ENCODE measurements around the gene CCDC78.

CCDC78 gene

GRCh38 chr16:740459-740763, 14.2 kb upstream of the CCDC78 start:
- in situ Hi-C loops (cut with MboI; ENCODE audit: low sequenced_read_pairs): no loop called here

DNA sequence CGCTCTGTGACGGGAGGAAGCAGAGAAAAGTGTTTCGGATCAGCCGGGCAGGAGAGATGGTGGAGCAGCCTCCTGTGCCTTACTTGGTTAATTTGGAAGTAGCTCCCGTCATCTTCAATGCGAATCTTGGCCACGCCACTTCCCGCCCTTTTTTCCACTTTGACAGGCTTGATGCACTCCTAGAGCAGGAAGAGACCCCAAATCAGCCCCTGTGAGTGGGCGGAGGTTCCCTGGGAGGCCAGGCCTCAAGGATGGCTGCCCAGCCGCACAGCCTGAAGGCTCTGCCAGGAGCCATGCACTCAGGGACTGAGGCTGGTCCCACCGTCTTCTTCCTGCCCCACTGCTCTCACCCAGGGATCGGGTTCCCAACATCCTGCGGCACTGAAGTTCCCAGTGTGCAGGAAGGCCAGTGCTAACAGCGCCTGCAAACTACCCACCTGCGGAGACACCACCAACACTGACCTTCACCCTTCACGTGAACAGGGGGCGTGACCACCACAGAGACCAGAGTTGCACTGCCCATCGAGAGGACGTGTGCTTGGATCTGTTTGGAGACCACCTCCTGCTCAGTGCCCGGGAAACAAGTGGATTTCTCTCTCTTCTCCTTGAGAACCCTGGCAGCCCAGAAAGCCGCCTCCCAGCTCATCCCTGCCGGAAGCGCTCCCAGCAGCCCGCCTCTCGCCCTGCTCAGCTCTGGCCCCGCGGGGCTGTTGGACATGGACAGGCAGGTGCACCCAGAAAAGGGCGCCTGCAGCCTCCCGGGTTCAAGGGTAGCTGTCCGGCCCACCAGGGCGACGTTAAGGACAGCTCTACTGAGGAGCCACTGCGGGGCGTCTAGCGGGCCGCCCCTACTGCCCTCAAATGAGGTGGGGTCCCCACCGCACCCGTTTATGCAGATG, 13.6 kb upstream of the CCDC78 start:
- in situ Hi-C loops (cut with MboI; ENCODE audit: low sequenced_read_pairs): no loop called here

- in situ Hi-C loops (cut with MboI; ENCODE audit: low sequenced_read_pairs): no loop called here
Observed at GRCh38 chr16:736936-737481, 10.8 kb upstream of the CCDC78 start.

- in situ Hi-C loops (cut with MboI; ENCODE audit: low sequenced_read_pairs): no loop called here
Observed at GRCh38 chr16:735982-736453, 9.8 kb upstream of the CCDC78 start.

- in situ Hi-C loops (cut with MboI; ENCODE audit: low sequenced_read_pairs): no loop called here
Observed at GRCh38 chr16:734981-735881, 9.0 kb upstream of the CCDC78 start.

DNA sequence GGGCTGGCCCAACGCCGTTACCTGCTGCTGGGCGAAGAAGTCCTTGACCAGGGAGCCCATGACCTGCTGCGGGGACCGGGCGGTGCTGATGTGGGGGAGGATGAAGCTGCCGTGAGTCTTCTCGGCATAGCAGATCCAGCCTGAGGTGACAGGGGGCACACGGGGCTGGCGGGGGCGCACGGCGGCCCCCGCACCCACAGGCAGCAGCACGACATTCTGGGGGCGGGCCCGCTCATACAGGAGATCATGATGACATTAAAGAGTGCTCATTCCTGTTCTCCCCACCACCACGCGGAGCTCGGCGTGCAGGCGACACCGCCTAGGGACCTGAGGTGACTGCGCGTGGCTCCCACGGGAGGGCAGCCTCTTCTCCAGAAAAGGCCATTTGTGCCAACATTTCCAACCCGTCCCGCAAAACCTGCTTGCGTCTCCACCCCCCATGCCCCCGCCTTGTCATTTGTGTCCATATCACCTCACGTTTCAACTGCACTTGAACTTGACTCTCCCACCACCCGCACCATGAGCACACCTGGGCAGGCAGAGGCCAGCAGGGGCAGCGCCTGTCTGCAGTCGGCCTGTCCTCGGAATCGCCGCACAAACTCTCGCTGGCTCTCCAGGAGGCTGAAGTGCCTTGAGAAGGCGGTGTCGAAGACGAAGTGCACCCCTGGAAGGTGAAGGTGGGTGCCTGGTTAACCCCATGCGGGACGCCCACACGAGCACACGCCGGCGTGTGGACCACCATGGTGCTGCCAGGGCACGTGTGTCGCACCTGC, 8.2 kb upstream of the CCDC78 start:
- in situ Hi-C loops (cut with MboI; ENCODE audit: low sequenced_read_pairs): no loop called here

GRCh38 chr16:733382-734207, 7.4 kb upstream of the CCDC78 start:
- in situ Hi-C loops (cut with MboI; ENCODE audit: low sequenced_read_pairs): no loop called here

- in situ Hi-C loops (cut with MboI; ENCODE audit: low sequenced_read_pairs): no loop called here
Observed at GRCh38 chr16:732936-733335, 6.7 kb upstream of the CCDC78 start.

- in situ Hi-C loops (cut with MboI; ENCODE audit: low sequenced_read_pairs): no loop called here
Observed at GRCh38 chr16:732332-732731, 6.1 kb upstream of the CCDC78 start.

DNA sequence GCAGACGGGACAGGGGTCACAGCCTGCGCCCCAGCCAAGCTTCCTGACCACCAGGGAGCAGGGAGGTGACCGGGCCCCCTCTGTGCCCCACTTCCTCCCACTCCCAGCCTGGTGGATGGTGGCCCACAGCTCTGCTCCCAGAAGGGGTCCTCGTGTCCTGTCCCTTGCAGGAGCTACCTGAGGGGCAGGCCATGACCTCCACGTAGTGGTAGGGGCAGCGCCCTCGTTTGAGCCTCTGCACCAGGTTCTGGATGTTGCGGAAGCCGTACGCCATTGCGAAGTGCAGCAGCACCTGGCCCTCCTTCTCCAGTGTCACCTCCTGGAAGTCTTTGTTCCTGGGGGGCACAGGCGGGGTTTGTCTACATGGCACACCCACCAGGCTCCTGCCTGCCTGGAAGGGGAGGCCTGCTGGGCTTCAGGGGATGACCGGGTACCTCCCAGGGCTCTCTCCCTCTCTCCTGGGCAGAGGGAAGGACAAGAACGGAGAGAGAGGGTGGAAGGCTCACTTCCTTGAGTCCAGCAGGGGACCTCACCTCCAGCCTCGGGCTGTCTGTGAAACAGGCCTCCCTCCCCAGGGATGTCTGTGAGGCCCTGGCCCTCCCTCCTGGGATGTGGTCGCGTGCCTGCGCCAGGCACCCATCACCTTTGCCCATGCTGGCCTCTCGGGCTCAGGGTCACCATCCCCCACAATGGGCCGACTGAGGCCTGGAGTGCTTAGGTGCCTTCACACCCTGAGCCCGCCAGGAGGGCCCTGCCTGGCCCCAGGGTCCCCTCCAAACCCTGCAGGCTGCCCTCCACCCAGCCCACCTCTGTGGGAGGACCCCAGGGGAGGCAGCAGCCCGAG, 4.6 kb upstream of the CCDC78 start:
- in situ Hi-C loops (cut with MboI; ENCODE audit: low sequenced_read_pairs): no loop called here

DNA sequence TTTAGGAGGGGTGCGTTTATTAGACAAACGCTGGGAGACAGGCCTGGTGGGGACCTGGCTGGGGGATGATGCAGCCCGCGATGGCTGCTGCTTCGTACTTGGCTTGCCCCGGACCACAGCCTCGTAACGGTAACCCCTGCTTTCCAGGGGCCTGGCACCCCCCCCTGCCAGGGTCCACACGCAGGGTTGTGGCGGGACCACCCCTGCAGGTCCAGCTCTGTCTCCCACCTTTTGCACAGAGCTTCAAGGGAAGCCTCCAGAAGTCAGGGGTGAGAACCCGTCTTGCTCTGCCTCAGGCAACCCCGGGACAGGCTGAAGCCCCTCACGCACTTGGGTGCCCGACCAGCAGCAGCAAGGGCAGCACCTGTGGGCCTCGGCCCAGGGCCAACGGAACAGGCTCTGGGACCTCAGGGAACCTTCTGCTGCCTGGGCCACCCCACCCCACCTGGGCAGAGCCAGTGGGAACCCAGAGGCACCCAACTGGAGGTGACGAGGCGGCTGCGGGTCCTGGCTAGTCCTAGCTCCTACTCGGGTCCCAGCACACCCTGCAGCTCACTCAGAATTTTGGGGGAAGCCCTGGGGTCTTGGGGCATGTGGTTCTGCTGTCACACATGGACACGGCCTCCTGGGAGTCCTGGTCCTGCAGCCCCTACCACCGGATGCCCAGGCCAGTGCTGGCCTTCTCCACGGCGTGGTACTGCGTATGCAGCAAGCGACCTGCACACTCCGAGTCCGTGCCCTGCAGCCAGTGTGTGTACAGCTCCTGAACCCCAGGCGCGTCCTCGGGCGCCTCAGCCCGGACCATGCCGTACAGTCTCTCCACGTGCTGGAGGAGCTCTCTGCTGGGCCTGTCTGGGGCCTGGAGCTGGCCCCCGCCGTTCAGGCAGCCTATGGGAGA, 3.8 kb upstream of the CCDC78 start:
- in situ Hi-C loops (cut with MboI; ENCODE audit: low sequenced_read_pairs): no loop called here

GRCh38 chr16:728890-729744, 2.9 kb upstream of the CCDC78 start:
- in situ Hi-C loops (cut with MboI; ENCODE audit: low sequenced_read_pairs): no loop called here

GRCh38 chr16:728131-728889, 2.1 kb upstream of the CCDC78 start:
- in situ Hi-C loops (cut with MboI; ENCODE audit: low sequenced_read_pairs): no loop called here

DNA sequence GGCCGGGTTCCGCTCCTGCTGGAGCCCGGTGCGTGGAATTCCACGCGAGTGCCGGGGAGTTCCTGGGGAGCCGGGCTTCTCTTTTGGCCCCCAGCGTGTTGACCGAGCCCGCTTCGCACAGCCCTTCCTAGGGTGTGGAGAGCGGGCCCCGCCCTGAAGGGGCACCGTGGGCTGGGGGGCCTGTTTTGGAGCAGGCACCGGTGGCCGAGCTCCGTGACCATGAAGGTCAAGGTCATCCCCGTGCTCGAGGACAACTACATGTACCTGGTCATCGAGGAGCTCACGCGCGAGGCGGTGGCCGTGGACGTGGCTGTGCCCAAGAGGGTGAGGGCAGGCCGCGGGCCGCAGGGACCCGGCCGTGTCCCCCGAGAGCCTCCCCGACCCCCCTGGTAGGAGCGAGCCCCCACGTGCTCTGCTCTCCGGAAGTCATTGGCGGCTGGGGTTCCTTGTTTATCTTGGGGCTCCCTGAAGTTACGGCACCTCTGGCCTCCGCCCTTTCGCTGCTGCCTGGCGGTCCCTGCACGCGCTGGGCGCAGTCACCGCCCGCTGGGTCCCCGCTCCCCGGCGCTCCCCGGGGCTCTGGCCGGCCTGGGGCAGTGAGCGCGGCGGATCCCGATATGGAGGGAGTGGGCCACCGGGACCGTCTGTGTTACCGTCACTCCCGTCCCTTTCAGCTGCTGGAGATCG, 1.2 kb upstream of the CCDC78 start:
- in situ Hi-C loops (cut with MboI; ENCODE audit: low sequenced_read_pairs): no loop called here

GRCh38 chr16:726188-726437, 130 bp downstream of the CCDC78 start:
- in situ Hi-C loops (cut with MboI; ENCODE audit: low sequenced_read_pairs): no loop called here
